H1 (cell line): ENCODE results near the gene CDADC1. TPM values are rescaled to one million over a fixed set of nuclear protein-coding genes. Genes with fewer than 3 reads are reported as not detected.

Experiments used
- NANOG ChIP-seq: IDR thresholded peaks from 2 replicates; pipeline ENCODE4 v1.6.1; 2011; ENCODE audit warnings: low read length, low read depth, mild to moderate bottlenecking, inconsistent platforms; ENCODE audit not compliant: insufficient read depth, poor library complexity, severe bottlenecking
- TEAD4 ChIP-seq: IDR thresholded peaks from 2 replicates; pipeline ENCODE4 v1.6.1; 2012; ENCODE audit warnings: low read depth, low read length, inconsistent platforms, mixed read lengths
- polyA plus RNA-seq, 7 experiments: library from polyadenylated mRNA; depleted of rRNA in 3 of 7; stranded (reverse) in 5 of 7; unstranded in 2 of 7; fragments of >200 nt in 5 of 7; fragments of 200-250 nt in 2 of 7; gene quantifications; 1 replicate in 5 of 7; 2 replicates in 1 of 7; 4 replicates in 1 of 7; pipeline versions ENCODE4 v1.2.1 to v1.2.3, GENCODE V29; 2011 to 2013; ENCODE audit warnings: missing spikeins in 2 of 7, mixed read lengths in 2 of 7
- total RNA-seq: library from RNA; stranded (reverse); fragmentation: NEBNext Ultra II Directional; extraction: Animal tissue kit (Norgen Biotek cat#: 25700); gene quantifications from 2 replicates; pipeline ENCODE4 v1.2.1, GENCODE V29; 2021

CDADC1 gene
- total and polyA plus RNA-seq, 2 of the 8 experiments (the other 6 are each of a cell fraction or from before 2014, with no cell fraction given) = 0.98 to 2.7 TPM

- TF ChIP-seq NANOG = no peak
- TF ChIP-seq TEAD4 = no peak
These were observed 28.1 kb upstream of the CDADC1 start (continued) for GRCh38 chr13:49219647-49220035.
